ENCODE results near the gene CD82.

DNA sequence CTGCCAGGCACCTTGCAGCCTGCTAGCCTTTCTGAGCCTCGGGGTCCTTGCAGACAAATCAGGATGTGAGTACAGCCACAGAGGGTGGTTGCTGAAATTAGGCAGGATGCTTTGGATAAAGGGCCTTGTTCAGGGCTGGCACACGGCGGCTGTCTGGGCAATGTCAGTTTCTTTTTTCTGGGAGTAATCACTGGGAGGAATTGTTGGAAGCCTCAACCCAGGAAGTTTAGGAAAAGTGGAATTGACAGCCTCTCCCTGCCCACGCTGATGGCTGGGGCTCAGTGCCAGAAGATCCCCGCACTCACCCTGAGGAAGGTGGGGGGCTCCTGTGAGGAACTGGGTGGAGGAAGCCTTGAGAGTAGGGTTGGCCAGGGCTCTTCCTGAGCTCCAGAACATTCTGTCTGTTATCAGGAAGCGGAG lies 37.4 kb downstream of the CD82 start:
- no peak for TF ChIP-seq CTCF (conservative IDR thresholded peaks at IDR 0.05)
- no peak for TF ChIP-seq EZH2 (IDR thresholded peaks at IDR 0.05; ENCODE audit: low read depth)
